PC-9 (cell line): ENCODE measurements around the gene COL4A1.

Source experiments
- CTCF ChIP-seq: fragments of 200-600 bp; sonication (generic); conservative IDR thresholded peaks from 2 replicates; pipeline ENCODE4 v1.6.1; 2017; ENCODE audit warnings: mixed run types, antibody characterized with exemption, mild to moderate bottlenecking, moderate library complexity
- EZH2 ChIP-seq: fragments of 200-600 bp; sonication (generic); IDR thresholded peaks from 2 replicates; pipeline ENCODE4 v1.8.0; 2017; ENCODE audit warnings: antibody characterized with exemption, low read depth

GRCh38 chr13:110294146-110294545 lies 12.8 kb downstream of the COL4A1 start:
- TF ChIP-seq EZH2 (no peak), CTCF (no peak)
